B cell (primary cell): ENCODE measurements around the gene FRMD3.

Experiments
- CTCF ChIP-seq: fragments of 200-600 bp; IDR thresholded peaks from one replicate; pipeline ENCODE4 v1.8.0; 2022; ENCODE audit warnings: antibody characterized with exemption, mild to moderate bottlenecking
- EZH2 ChIP-seq: IDR thresholded peaks from 2 replicates; pipeline ENCODE4 v1.6.1; 2012; ENCODE audit warnings: borderline replicate concordance, low read depth, mild to moderate bottlenecking, moderate library complexity, low read length; ENCODE audit not compliant: insufficient read depth, poor library complexity, severe bottlenecking

GRCh38 chr9:83291196-83291595 is 247.0 kb downstream of the FRMD3 start:
- TF ChIP-seq CTCF: no peak
- no peak for TF ChIP-seq EZH2
